Keratinocyte (primary cell): ENCODE measurements around the gene SERPINA1. TPM values are rescaled to one million over a fixed set of nuclear protein-coding genes. Genes with fewer than 3 reads are reported as not detected.

Experiments used
- DNase-seq: peaks from one replicate; pipeline ENCODE4 v3.0.0-alpha.2; 2011; ENCODE audit warnings: low read depth, missing footprints, low spot score
- FAIRE-seq: peaks from 2 replicates; lab custom pipeline; 2011; peaks lifted over from hg19 to GRCh38; lab: Jason Lieb, UNC
- H2AFZ ChIP-seq: 2 replicates; pipeline ENCODE4 v1.6.0; 2012; ENCODE audit warnings: low read length, control low read depth, inconsistent platforms; ENCODE audit not compliant: control insufficient read depth
- H3K27ac ChIP-seq: 2 replicates; pipeline ENCODE4 v1.5.1; 2011; ENCODE audit warnings: low read length; ENCODE audit not compliant: control insufficient read depth, insufficient read depth
- H3K27me3 ChIP-seq: 3 replicates; pipeline ENCODE4 v1.6.0; 2011; ENCODE audit warnings: low read length; ENCODE audit not compliant: control insufficient read depth, insufficient read depth; ENCODE audit errors: extremely low read depth
- H3K36me3 ChIP-seq, 2 experiments: 2 replicates in 1 of 2; 3 replicates in 1 of 2; pipeline ENCODE4 v1.5.1; 2011; ENCODE audit warnings: low read length in 2 of 2, mild to moderate bottlenecking in 1 of 2; ENCODE audit not compliant: control insufficient read depth in 2 of 2, insufficient read depth in 2 of 2; ENCODE audit errors: extremely low read depth in 1 of 2
- H3K4me1 ChIP-seq: 3 replicates; pipeline ENCODE4 v1.5.1; 2011; ENCODE audit warnings: low read length; ENCODE audit not compliant: control insufficient read depth, insufficient read depth; ENCODE audit errors: extremely low read depth
- H3K4me2 ChIP-seq: 3 replicates; pipeline ENCODE4 v1.6.0; 2011; ENCODE audit warnings: low read depth, low read length; ENCODE audit not compliant: control insufficient read depth, insufficient read depth; ENCODE audit errors: extremely low read depth
- H3K4me3 ChIP-seq, 3 experiments: fragments of 200-600 bp in 1 of 3; sonication (generic) in 1 of 3; 2 replicates in 2 of 3; 3 replicates in 1 of 3; pipeline ENCODE4 v1.5.1; 2011 to 2016; ENCODE audit warnings: low read length in 3 of 3, mild to moderate bottlenecking in 3 of 3, control low read depth in 2 of 3, inconsistent platforms in 1 of 3, low read depth in 1 of 3, mixed read lengths in 1 of 3, mixed run types in 1 of 3, moderate library complexity in 1 of 3; ENCODE audit not compliant: control insufficient read depth in 2 of 3, insufficient read depth in 2 of 3; ENCODE audit errors: extremely low read depth in 1 of 3
- H3K79me2 ChIP-seq: 2 replicates; pipeline ENCODE4 v1.6.0; 2012; ENCODE audit warnings: low read length; ENCODE audit not compliant: control insufficient read depth, insufficient read depth
- H3K9ac ChIP-seq: 3 replicates; pipeline ENCODE4 v1.6.0; 2011; ENCODE audit warnings: low read length; ENCODE audit not compliant: control insufficient read depth, insufficient read depth; ENCODE audit errors: extremely low read depth
- H3K9me1 ChIP-seq: 3 replicates; pipeline ENCODE4 v1.6.0; 2011; ENCODE audit warnings: low read length; ENCODE audit not compliant: control insufficient read depth, insufficient read depth; ENCODE audit errors: extremely low read depth
- H3K9me3 ChIP-seq: 2 replicates; pipeline ENCODE4 v1.5.1; 2012; ENCODE audit warnings: low read depth, low read length; ENCODE audit not compliant: control insufficient read depth
- H4K20me1 ChIP-seq: 3 replicates; pipeline ENCODE4 v1.6.0; 2011; ENCODE audit warnings: low read length; ENCODE audit not compliant: control insufficient read depth, insufficient read depth; ENCODE audit errors: extremely low read depth
- CTCF ChIP-seq, 3 experiments: IDR thresholded peaks in 1 of 3; conservative IDR thresholded peaks in 1 of 3; optimal IDR thresholded peaks in 1 of 3; 2 replicates in 2 of 3; 3 replicates in 1 of 3; pipeline versions ENCODE3 to v1.5.1; 2011; ENCODE audit warnings: low read length in 3 of 3, mild to moderate bottlenecking in 3 of 3, moderate library complexity in 2 of 3, control low read depth in 1 of 3, inconsistent platforms in 1 of 3; ENCODE audit not compliant: insufficient read depth in 2 of 3; ENCODE audit errors: extremely low read depth in 1 of 3
- EZH2 ChIP-seq: IDR thresholded peaks from one replicate; pipeline ENCODE4 v1.6.1; 2012; ENCODE audit warnings: inconsistent platforms, mild to moderate bottlenecking, low read length, moderate library complexity
- dilution Hi-C: fragments of 300-500 bp; cut with MboI; formaldehyde crosslinking; loops from one replicate; pipeline ENCODE4 v1.7.0; 2020; ENCODE audit warnings: low sequenced_read_pairs; ENCODE audit not compliant: extremely low pct_ligation_motif_present
- polyA plus RNA-seq, 5 experiments: library from polyadenylated mRNA; depleted of rRNA in 3 of 5; stranded (reverse) in 3 of 5; stranded (forward) in 1 of 5; unstranded in 1 of 5; fragments of >200 nt; gene quantifications; 1 replicate in 1 of 5; 2 replicates in 3 of 5; 3 replicates in 1 of 5; pipeline versions ENCODE4 v1.2.1 to v1.2.3, GENCODE V29; 2011 to 2012; ENCODE audit warnings: missing spikeins in 2 of 5, low read depth in 1 of 5, low replicate concordance in 1 of 5

The SERPINA1 gene
- polyA plus RNA-seq, 1 donor (not counting 4 experiments of a cell fraction or from before 2014, with no cell fraction given), result 0.71 TPM

GRCh38 chr14:94391281-94391975, 3.0 kb upstream of the SERPINA1 start:
- no peaks in the 10 kb centered on the region for H3K36me3 ChIP-seq
- H3K9me3 ChIP-seq, result no peaks in the 10 kb centered on the region
- no peaks in the 10 kb centered on the region for H3K79me2 ChIP-seq
- no peak overlapping the region for H3K9ac ChIP-seq
- dilution Hi-C loops, result no loop called here
- H4K20me1 ChIP-seq, result no peaks in the 10 kb centered on the region
- FAIRE-seq (no peak), DNase-seq (no peak)
- H3K4me1 ChIP-seq, result peaks cover 5% of the 10 kb centered on the region
- no peak overlapping the region for H2AFZ ChIP-seq
- TF ChIP-seq CTCF (optimal IDR thresholded peaks at IDR 0.05 in 1 of 3, IDR thresholded peaks at IDR 0.05 in 1 of 3, conservative IDR thresholded peaks at IDR 0.05 in 1 of 3; ENCODE audit: extremely low read depth in 1 of 3, insufficient read depth in 2 of 3, low read length in 3 of 3), result no peak
- no peak for TF ChIP-seq EZH2
- no peaks in the 10 kb centered on the region for H3K27me3 ChIP-seq
- no peak overlapping the region for H3K4me2 ChIP-seq
- no peak overlapping the region for H3K4me3 ChIP-seq
- no peak overlapping the region for H3K27ac ChIP-seq
- H3K9me1 ChIP-seq, result no peaks in the 10 kb centered on the region

GRCh38 chr14:94390372-94391086, 2.1 kb upstream of the SERPINA1 start:
- no peak overlapping the region for H3K4me3 ChIP-seq
- H3K9me3 ChIP-seq, result no peaks in the 10 kb centered on the region
- H3K27ac ChIP-seq, result no peak overlapping the region
- dilution Hi-C loops, result no loop called here
- peak overlapping the region; percentile 49 for H2AFZ ChIP-seq
- no peak for TF ChIP-seq CTCF (optimal IDR thresholded peaks at IDR 0.05 in 1 of 3, IDR thresholded peaks at IDR 0.05 in 1 of 3, conservative IDR thresholded peaks at IDR 0.05 in 1 of 3; ENCODE audit: extremely low read depth in 1 of 3, insufficient read depth in 2 of 3, low read length in 3 of 3)
- no peak for TF ChIP-seq EZH2
- H3K4me1 ChIP-seq, result peaks cover 5% of the 10 kb centered on the region
- H3K36me3 ChIP-seq, result no peaks in the 10 kb centered on the region
- H4K20me1 ChIP-seq, result no peaks in the 10 kb centered on the region
- no peak overlapping the region for H3K9ac ChIP-seq
- DNase-seq (no peak), FAIRE-seq (no peak)
- H3K4me2 ChIP-seq, result peak overlapping the region; percentile 34
- H3K9me1 ChIP-seq, result no peaks in the 10 kb centered on the region
- H3K27me3 ChIP-seq, result no peaks in the 10 kb centered on the region
- H3K79me2 ChIP-seq, result no peaks in the 10 kb centered on the region
